GM19099 (cell line): Measurements from ENCODE around the gene PIANP.

Experiments used
- POLR2A ChIP-seq: IDR thresholded peaks from 3 replicates; pipeline ENCODE4 v1.6.1; 2011; ENCODE audit warnings: low read depth; ENCODE audit not compliant: insufficient read length; ENCODE audit errors: extremely low read depth

The PIANP gene

DNA sequence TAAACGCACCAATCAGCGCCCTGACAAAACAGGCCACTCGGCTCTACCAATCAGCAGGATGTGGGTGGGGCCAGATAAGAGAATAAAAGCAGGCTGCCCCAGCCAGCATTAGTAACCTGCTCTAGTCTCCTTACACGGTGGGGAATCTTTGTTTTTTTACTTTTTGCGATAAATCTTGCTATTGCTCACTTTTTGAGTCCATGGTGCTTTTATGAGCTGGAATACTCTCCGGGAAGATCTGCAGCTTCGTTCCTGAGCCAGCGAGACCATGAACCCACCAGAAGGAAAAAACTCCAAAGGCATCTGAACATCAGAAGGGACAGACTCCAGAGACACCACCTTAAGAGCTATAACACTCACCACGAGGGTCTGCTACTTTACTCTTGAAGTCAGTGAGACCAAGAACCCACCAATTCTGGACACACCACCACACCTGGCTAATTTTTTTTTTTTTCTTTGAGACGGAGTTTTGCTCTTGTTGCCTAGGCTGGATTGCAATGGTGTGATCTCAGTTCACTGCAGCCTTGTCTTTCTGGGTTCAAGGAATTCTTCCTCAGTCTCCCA lies 16.3 kb upstream of the PIANP start:
- no peak for TF ChIP-seq POLR2A

DNA sequence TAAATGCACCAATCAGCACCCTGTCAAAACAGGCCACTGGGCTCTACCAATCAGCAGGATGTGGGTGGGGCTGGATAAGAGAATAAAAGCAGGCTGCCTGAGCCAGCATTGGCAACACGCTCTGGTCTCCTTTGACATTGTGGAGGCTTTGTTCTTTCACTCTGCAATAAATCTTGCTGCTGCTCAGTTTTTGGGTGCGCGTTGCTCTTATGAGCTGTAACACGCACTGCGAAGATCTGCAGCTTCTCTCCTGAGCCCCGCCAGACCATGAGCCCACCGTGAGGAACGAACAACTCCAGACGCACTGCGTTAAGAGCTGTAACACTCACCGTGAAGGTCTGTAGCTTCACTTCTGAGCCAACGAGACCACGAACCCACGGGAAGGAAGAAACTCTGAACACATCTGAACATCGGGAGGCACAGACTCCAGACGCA lies 8.4 kb upstream of the PIANP start:
- no peak for TF ChIP-seq POLR2A

DNA sequence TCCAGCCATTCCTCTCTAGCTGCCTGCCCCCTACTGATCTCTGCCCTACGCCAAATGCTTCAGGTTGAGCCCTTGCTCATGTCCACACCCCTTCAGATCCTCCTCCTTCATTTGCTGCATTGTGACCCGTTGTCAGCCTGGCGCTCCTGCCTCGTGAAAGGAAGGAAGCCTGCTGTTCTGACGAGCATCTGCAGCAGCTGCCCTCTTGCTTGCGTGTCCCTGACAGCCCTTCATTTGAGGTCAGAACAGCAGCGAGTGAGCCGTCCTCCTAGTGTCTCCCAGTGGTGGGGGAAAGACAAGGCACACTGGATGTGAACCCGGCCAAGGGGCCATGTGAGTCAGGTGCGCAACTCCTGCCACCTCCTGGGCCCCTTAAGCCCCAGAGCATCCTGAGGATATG lies 3.0 kb upstream of the PIANP start:
- no peak for TF ChIP-seq POLR2A

DNA sequence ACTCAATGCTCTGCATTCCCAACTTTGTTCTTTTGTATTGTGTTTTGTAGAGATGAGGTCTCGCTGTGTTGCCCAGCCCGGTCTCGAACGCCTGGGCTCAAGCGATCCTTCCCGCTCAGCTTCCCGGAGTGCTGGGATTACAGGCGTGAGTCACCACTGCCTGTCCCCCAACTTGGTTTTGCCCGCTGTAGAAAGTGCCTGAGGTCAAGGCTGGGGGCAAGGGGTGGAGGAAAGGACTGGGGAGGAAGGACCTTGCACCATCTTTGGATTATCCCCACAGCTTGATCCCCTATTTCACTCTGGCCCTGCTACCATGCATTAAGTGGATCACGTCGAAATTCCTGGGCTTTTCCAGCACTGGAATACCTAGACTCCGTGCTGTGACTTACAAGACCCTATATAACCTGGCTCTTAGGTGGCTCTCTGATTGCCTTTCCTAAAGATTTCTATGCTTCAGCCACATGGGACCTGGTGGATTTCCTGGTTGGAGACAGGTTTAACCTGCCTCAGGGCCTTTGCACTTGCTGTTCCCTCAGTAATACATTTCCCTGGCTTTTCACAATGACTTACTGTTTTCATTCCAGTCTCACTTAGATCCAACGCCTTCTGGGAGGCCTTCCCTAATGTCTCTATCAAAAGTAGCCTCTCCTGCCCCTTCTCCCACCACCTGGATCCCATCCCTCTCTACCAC lies 608 bp upstream of the PIANP start:
- TF ChIP-seq POLR2A = no peak

DNA sequence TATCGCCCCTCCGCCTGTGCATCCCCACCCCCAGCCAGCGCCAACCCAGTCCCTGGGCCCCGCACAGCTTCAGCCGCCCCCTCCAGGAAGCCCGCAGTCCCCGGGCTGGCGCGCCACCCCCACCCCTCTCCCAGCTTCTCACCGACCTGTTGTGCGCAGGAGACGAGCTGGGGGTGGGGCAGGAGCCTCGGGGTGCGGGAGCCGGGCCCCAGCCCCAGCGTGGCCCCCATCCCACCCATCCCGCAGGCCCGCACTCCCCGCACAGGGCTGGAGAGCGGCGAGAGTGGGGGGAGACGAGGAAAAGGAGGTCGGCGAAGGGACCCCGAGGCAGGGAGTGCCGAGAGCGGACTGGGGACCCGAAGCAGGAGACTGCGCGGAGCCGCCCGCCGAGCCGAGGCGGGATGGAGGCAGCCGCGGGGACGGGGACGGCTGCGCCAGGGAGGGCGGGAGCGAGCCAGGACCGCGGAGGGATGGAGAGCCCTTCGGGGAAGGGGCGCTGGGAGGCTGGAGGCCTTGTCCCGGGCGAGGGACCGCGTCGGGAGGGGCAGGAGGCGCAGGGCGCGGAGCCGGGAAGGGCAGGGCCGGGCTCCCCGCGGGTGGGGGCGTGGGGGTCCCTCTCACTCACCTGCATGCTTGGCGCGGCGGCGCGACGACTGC lies 498 bp downstream of the PIANP start:
- TF ChIP-seq POLR2A = no peak

DNA sequence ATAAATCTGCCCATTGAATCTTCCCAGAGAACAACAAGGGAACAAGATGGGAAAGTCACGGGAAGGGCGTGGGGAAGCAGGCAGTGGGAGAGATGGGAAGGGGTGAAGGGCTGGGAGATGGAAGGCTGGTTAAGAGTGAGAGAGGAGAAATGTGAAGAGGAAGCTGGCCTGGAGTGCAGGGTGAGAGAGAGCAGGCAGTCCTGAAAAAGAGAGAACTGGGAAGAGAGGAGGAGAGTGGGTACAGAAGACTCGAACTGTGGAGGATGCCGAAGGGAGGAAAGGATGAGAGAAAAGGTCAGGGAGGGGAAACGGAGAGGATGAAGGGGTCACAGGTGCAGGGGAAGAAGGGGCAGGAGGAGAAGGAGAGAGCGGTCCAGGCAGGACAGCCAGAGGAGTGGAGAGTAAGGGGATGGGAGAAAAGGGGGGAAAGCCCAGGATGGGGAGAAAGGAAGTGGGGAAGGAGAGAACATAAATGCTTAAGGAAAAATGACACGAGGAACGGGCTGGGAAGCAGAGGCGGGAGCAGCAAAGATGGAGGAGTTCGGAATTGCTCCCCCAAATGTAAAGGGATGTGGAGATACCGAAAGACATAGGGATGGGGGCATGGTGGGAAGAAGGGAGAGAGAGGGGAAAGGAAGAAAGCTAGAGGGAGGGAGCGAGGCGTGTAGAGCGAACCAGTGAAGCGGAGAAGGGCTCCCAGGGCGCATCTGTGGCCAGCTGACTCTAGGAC lies 1.2 kb downstream of the PIANP start:
- no peak for TF ChIP-seq POLR2A

DNA sequence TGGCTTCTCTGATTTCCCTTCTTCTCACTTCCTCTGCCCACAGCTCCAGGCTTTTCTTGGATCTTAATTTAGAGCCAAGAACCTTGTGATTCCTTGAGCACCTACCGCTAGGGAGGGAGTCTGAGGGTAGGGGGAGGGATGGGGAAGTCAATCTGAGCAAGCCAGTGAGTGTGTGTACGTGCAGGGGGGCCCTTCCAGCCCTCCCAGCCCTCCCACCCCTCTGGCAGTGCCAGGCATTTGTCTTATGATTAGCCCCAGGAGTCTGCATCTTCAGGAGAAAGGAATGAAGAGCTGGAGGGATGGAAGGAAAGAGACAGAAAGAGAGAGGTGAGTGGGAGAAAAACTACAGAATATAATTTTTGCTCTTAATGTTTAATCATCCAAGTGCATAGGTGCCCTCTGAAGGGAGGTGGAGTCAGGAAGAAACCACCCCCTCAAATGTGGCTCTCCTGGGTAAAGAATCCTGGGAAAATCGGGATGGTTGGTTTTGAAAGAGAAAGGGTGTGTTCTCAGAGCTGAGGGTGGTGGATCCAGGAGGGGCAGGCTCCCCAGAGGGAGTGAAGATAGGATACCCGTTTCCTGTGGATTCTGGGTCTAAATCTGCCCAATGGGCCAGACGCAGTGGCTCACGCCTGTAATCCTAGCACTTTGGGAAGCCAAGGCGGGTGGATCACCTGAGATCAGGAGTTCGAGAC lies 2.1 kb downstream of the PIANP start:
- TF ChIP-seq POLR2A = no peak

DNA sequence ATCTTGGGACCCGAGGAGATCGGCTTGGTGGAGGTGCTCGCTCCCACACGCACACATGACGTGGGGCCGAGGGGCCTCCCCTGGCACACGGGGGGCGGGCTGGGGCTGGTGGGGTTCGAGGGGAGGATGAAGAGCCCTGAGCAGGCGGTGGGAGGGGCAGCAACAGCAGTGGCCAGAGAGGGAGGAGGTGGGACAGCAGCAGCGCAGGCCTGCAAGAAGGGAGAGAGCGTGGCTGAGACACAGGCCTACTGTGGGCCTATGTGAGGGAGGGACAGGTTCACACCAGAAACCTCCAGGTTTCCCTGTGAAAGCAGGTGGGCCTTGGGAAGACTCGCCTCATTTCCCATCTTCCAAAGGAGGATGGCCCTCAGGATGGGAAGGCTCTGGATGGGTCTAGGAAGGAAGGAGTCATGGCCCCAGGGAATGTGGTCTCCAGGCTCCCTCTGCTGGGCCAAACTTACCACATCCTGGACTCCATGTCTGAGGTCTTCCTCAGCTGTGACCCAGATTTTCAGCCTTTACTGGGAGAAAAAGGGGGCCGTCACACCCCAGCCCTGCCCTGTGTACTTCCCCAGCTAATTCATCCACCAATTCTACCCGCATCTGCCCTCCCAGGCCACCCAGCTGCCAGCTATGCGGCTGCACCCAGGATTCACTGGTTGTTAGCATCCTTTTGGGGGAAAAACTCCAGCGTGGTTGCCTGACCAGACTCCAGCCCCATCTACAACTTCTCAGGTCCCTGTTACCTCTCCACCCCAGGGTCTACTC lies 2.8 kb downstream of the PIANP start:
- no peak for TF ChIP-seq POLR2A

DNA sequence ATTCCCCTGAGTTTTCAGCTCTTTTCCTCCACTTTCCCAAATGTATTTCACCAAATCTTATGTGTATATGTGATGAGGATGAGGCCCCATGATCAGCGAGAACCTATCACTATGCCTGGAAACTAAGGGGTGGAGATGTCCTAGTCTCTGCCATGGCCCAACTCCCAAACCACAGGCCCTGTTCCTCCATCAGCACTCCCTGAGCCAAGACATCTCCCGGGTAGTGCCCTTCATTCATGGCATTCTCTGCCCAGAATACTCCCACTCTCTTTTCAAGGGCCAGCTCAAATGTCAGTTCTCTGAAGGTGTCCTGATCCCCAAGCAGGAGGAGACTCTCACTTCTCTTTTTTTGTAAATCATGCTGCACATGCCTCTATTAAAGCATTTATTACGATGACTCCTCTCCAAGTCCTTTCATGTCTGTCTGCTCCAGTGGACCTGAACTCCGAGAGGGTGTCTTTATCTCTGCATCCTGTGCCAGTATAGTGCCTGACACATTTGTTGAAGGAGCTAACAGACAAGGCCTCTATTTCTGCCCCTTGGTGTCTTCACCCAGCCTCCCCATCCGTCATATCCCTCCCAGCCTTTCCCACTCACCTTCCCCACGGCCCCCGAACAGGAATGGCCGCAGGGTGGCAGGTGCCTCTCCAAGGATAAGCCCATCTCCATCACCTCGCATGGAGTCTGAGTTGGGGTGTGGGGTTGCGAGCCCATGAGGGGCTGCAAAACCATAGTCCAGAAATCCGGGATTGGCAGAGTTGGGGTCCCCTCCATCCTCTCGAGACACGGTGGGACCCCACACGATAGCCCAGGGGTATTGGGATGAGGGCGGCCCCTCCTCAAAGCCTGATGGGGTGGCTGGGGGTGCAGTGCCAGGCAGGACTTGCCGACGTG lies 3.7 kb downstream of the PIANP start:
- TF ChIP-seq POLR2A = no peak

DNA sequence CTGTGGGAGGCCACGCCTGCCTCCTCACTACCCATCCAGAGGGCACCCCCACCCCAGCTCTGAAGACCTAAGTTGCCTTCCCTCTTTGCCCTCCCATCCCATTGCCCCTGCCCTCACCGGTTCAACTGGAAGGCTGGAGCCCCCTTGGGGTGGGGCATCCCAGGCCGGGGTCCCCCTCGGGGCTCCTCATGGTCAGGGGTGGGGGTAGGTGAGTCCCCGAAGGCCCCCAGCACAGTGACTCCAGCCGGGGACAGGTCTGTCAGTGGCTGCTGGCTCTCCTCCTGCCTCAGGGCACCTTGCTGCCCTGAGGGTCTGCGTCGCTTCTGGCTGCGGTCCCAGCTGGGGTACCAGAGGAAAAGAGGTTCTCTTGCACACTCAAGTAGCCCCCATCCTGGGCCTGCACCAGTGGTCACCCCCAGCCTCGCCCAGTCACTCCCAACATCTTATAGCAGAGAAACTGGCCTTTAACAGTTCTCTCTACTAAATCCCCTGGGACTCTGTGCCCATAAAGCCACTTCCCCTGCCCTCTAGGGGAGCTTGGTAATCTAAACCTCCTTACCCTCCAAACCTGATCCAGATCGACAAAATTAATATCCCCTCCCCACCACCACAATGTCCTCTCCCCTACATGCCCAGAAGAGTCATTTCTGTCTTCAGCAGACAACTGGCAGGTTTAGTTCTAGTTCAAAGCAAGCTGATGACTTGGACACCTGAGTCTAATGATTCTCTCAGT lies 5.1 kb downstream of the PIANP start:
- no peak for TF ChIP-seq POLR2A

DNA sequence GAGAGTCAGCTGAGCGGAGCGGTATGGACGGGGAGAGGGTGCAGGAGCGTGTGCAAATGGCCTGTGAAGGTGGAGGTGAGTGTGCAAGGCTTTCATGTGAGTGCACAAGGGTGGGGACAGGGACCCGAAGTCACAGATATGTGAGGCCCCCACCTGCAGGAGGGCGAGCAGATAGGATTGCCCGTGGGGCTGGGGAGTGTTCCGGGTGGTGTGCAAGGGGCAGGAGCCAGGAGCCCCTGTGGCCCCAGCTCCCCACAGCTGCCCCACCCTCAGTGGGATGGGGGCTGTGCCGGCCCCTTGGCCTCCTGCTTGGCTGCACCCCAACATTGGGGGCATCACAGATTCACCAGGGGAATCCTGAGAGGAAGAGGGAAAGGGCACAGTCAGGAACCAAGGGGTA lies 5.9 kb downstream of the PIANP start:
- TF ChIP-seq POLR2A = no peak

DNA sequence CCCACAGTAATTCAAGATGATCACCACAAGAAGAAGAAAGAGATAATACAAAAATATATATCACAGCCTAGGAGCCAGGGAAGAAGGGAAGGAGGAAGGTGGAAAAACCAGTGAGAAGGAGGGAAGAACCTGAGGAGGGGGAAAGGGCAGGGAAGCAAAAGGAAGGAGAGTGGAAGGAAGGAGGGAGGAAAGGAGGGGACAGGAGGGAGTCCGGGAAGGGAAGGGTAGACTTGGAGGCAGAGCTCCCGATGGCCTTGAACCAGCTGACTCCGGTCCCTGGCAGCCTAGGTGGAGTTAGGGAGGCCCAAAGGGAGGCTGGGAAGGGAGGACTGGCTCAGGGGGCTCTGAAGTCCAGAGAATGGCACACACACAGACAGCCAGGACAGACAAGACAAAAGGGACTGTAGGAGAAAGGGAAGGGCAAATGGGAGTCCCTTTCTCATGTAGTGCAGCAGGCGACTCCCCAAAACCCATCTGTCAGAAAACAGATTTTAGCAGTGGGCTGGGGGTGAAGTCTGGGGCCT lies 6.7 kb downstream of the PIANP start:
- no peak for TF ChIP-seq POLR2A
